GM19238 (cell line): Measurements from ENCODE around the gene TAPBPL.
"Not testable (repeated sequence)": the region's sequence is repeated elsewhere in the genome, so short reads cannot be mapped to it uniquely, and the experiment has no call there.

ENCODE experiments used
- DNase-seq: peaks from one replicate; pipeline ENCODE4 v3.0.0; 2011; ENCODE audit warnings: low spot score; ENCODE audit not compliant: insufficient read length

The TAPBPL gene, protein sequence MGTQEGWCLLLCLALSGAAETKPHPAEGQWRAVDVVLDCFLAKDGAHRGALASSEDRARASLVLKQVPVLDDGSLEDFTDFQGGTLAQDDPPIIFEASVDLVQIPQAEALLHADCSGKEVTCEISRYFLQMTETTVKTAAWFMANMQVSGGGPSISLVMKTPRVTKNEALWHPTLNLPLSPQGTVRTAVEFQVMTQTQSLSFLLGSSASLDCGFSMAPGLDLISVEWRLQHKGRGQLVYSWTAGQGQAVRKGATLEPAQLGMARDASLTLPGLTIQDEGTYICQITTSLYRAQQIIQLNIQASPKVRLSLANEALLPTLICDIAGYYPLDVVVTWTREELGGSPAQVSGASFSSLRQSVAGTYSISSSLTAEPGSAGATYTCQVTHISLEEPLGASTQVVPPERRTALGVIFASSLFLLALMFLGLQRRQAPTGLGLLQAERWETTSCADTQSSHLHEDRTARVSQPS

DNA sequence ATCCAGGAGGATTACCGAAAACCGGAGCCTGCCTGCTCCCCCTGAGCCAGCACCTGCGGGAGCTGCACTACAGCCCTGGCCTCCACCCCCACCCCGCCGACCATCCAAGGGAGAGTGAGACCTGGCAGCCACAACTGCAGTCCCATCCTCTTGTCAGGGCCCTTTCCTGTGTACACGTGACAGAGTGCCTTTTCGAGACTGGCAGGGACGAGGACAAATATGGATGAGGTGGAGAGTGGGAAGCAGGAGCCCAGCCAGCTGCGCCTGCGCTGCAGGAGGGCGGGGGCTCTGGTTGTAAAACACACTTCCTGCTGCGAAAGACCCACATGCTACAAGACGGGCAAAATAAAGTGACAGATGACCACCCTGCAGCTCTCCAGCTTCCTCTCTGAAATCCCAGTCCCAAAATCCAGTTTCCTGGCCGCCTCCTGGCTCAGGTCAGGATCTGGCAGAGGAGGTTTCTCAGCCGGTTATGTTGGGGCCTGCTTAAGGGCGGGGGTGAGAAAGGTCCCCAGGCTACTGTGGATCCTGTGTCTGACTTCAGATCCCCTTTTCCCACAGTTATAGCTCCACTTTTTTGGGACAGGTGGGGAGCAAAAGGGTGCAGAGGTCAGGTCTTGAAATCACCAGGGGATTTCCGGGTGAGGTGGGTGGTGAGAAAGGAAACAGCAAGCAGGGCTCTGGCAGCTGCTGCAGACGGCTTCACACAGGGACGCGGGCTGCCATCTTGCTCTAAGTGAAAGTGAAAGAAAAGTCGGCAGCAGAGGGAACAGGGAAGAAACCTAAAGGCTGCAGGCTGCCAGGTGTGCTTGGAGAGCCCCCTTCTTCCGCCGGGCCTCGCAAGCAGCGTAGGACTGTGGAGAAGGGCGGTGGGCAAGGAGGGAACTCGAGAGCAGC lies at the start of gene TAPBPL:
TAPBPL (plus strand) TSS at position 695 of the 897 bp plus-strand sequence. CDS start 207 bp downstream, outside the sequence.
- DNase-seq: peak; percentile 73

DNA sequence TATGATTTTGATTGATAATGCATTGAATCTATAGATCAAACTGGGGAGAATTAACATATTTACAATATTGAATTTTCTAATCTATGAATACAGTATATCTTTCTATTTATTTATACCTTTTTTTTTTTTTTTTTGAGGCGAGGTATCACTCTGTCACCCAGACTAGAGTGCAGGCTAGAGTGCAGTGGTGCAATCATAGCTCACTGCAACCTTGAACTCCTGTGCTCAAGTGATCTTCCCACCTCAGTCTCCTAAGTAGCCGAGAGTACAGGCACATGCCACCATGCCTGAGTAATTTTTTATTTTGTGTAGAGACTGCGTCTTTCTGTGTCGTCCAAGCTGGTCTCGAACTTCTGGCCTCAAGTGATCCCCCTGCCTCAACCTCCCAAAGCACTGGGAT lies 47.5 kb upstream of the TAPBPL start:
- no peak for DNase-seq

DNA sequence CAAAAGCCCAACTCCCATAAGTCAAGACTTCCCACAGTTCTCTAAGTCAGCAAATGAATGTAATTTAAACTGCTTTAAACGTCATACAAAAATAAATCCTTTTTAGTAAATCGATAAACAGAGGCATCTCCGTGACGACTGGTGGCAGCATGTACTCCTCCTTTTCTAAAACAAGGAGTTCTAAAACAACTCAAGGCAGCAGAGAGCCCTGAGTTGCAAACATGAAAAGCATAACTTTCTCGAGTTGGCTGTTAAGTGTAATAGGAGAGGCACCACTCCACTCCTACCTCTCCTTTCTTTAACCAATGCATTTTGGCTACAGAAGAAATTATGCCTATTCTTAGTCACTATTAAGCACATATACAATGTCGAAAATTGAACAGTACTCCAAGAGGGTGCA lies 45.9 kb upstream of the TAPBPL start:
- DNase-seq: no peak

DNA sequence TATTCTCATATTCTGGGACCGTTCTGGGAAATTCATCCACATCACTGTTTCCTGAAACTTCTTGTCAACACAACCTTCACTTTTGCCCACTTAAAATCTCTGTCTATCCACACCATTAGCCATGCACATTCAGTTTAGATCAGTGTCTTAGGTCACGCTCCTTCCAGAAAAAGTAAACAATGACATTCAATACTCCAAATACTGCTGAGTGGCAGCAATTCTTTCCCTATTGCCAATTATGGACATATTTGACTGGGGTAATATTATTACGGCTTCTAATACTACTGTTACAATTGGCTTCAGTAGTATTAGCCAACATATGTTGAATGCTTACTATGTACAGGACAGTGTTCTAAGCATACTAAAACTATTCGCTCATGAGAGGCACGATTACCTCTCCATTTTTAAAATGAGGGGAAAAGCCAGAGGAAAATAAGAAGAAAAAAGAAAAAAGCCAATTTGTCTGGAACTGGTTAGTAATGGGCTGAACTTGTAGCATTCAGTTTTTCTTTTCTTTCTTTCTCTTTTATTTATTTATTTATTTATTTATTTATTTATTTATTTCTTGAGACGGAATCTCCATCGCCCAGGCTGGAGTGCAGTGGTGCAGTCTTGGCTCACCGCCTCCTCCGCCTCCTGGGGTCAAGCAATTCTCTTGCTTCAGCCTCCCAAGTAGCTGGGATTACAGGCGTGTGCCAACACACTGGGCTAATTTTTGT lies 44.4 kb upstream of the TAPBPL start:
- DNase-seq: no peak

DNA sequence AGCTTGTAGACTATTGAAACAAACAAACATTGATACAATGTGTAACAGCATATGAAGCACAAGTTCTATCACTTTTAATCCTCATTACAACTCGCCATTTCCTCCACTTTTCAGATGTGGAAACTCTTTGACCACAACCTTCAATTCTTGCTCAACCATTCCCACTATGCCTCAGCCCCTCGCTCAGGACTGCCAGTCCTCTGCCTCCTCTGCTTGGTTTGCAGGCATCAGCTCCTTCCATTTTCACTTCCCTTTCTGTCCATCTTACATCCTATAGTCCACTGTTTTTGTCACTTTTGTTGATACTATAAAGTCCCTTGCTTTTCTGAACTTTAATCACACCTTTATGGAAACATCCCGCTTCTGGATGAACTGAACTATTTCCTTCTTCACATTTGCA lies 35.2 kb upstream of the TAPBPL start:
- DNase-seq: no peak

DNA sequence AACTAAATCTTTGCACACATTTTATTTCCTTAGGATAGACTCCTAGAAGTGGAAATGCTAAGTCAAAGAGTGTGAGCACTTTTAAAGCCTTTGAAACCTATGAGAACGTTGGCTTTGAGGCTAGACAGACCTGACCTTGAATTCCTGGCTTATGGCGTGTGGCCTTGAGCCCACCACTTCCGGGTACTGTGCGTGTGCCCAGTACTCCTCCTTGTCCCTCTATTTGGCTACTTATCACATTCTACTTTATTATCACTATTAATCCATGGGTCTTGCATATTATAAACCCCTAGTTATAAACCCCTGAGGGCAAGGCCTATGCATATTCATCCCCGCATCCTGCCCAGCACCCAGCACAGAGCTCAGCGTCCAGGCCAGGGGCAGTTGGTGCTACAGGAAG lies 33.0 kb upstream of the TAPBPL start:
- no peak for DNase-seq

DNA sequence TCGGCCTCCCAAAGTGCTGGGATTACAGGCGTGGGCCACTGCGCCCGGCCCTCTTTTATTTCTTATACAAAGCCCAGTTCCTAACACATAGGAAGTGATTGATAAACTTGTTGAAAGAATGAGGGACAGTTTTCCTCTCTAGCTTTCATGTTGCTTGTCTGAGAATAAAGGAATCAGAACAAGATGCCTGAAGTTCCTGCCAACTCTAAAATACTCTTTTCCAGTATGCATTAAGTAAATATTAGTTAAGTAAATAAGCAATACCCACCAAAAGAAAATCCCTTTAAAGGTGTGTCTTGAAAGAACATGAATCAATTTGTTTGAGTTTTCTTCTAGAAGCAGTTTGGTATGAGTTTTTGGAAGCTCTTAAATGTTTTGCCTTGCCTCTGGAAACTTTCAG lies 31.5 kb upstream of the TAPBPL start:
- no peak for DNase-seq

DNA sequence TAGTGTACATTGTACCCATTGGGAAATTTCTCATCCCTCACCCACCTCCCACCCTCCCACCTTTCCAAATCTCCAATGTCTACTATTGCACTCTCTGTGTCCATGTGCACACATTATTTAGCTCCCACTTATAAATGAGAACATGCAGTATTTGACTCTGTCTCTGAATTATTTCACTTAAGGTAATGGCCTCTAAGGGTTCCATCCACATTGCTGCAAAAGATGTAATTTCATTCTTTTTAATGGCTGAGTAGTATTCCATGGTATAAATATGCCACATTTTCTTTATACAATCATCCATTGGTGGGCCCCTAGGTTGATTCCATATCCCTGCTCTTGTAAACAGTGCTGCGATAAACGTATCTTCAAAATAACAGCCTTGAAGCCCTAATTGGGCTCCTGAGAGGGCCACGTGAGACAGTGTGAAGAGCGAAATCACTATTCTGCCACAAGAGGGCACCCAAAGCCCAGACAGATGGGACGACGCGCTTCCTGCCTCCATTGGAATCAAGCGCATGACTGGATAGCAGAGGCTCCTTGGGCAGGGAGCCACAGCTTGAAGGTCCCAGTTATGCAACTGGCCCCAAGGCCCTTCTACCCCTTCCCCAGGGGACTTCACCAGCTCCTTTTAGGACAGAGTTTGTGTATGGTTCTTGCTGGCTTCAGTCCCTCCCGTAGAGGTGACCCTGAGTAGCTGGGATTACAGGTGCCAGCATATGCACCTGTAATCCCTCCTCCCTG lies 28.4 kb upstream of the TAPBPL start:
- DNase-seq: peak; percentile 68

DNA sequence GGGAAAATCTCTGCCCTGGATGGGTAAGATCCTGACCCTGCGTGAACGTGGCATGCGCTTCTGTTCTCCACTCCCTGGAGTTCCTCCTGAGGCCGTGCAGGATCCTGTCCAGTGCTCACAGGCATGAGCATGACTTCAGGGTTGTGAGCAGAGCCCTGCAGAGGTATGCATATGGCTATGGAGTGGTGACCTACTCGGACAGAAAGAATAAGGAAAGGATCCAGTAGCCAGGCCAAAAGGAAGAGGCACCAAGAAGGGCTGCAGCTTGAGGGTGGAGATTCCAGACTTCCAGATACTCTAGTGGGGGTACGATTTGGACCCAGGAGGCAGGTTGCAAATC lies 27.9 kb upstream of the TAPBPL start:
- DNase-seq: no peak

DNA sequence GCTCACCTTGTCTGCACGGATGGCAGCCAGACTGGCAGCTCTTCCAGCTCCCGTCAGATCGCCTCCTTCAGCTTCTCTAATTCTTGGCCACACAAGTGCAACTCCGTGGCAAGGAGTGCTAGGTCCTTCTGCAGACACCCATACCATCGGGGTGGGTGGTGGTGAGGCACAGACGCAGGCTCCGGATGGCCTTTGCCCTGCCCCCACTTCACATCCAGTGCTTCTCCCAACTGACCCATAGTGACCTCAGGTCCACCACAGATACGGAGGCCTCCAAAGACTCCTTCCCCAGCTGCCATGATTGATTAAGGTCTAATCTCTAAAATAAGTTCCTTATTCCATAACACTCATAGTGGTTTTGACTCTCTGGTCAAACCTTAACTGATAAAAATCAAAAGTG lies 27.0 kb upstream of the TAPBPL start:
- DNase-seq: no peak

DNA sequence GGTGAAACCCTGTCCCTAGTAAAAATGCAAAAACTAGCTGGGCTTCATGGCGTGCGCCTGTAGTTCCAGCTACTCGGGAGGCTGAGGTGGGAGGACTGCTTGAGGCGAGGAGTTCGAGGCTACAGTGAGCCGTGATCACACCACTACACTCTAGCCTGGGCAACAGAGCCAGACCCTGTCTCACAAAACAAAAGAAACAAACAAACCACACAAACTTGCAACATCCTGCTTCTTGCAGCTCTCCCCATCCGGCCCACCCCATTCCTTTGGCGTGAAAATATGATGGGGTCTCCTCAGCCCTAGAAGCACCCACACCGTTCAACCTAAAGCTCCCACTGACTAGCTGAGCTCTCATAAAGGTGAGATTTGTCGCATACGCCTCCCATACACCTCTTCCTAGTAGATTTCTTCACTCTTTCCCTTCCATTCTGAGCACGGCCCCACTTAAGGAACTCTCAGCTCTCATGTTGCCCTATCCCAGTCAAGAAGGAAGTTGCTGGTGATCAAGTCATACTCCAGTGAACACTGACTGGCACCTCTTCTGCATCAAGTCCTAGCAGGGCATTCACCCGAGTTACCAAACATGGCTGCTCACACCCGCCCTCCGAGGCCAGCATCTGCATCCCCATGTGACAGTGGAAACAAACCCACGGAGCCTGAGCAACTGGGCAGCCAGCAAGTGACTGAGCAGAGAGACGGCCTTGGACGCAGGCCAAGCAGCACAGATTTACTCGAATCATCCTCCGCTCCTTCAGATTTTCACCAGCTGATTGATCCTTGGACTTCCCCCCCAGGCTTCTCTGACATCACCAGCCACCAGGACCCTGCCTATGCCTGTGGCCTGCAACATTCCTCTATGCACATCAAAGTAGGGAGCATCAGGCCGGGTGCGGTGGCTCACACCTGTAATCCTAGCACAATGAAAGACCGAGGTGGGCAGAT lies 26.0 kb upstream of the TAPBPL start:
- DNase-seq: no peak

DNA sequence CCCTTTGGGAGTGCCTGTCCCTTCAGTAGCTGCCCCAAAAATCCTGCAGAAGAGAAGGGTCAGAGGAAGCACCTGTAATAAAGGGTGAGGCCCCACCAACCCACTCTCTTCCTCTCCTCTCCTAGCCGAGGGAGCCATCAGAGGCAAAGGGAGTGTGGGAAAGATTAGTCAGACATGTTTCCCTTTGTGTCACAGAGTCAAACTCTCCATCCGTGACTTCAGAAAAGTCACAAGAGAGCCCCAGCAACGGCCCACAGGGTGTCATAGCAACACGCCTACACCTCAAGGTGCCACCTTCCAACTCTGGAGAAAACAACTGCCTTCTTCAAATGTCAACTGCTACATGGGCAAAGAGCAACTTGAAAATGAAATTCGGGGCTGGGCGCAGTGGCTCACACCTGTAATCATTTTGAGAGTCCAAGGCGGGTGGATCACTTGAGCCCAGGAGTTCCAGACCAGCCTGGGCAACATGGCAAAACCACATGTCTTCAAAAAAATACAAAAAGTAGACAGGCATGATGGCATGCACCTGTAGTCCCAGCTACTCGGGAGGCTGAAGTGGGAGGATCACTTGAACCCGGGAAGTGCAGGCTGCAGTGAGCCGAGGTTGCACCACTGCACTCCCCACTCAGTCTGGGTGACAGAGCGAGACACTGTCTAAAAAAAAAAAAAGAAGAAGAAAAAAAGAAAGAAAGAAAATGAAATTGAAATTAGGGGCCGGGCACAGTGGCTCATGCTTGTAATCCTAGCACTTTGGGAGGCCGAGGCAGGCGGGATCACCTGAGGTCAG lies 24.8 kb upstream of the TAPBPL start:
- DNase-seq: peak; percentile 40

DNA sequence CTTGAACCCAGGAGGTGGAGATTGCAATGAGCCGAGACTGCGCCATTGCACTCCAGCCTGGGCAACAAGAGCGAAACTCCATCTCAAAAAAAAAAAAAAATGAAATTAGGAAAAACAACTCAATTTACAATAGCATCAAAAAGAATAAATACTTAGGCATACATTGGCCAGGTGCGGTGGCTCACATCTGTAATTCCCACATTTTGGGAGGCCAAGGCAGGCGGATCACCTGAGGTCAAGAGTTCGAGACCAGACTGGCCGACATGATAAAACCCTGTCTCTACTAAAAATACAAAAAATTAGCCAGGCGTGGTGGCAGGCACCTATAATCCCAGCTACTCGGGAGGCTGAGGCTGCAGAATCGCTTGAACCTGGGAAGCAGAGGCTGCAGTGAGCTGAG lies 24.0 kb upstream of the TAPBPL start:
- DNase-seq: not testable (repeated sequence)

DNA sequence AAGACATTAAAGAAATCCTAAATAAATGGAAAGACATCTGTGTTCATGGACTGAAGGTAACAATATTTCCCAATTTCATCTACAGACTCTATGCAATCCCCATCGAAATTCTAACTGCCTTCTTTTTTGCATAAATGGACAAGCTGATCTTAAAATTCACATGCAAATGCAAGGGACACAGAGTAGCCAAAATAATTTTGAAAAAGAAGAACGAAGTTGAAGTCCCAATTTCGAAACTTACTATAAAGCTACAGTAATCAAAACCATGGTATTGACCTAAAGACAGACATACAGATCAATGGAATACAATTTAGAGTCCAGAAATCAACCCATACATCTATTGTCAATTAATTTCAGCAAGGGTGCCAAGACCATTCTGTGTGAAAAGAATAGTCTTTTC lies 23.5 kb upstream of the TAPBPL start:
- DNase-seq: no peak

DNA sequence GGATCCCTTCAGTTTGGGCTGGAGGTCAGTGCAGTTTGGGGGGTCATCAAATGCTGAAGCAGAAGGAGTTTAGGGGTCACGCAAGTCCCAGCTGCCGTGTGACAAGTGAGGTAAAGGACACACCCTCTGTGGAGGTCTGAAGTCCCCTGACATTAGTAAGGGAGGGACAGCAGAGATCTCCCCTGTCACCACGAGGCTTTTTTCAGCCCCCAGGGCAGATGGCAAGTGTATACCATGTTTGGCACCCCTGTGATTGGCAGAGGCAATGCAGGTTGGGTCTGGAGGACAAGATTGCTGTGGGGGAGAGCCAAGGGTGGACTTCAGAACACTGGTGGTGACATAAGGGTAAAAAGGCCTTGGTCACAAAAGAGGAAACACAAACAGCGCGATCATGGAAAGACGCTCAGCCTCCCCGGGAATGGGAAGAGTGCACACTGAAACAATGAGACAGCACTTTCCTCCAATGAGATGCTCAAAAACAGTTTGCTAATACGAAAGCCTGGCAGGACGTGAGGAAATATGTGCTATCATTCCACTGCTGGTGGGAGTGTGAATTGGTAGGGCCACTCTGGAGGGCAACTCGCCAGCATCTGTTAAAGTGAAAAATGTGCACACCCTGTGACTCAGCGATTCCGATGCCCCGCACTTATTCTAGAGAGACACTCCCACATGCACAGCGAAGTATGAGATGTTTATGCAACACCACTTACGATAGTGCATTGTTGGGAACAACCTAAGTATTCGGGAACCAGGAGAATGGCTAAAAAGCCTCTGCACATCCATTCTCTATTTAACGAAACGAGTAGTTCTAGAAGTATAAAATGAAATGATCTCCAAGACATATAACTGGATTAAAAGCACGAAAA lies 21.5 kb upstream of the TAPBPL start:
- no peak for DNase-seq

DNA sequence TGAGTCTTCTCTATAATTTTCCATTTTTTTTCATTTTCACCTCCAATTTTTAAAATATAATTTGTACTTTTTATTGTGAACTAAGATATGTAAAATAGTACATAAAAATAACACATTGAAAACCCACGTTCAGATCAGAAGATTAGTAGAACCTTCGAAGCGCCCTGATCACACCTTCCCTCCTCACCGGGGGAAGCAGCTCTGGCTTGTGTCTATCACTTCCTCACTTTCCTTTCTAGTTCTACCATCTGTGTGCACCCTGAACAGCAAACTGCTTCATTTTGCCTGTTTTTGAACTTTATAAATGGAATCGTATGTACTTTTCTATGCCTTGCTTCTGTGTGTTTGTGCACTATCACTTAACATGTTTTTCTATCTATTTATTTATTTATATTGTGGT lies 18.9 kb upstream of the TAPBPL start:
- DNase-seq: no peak

DNA sequence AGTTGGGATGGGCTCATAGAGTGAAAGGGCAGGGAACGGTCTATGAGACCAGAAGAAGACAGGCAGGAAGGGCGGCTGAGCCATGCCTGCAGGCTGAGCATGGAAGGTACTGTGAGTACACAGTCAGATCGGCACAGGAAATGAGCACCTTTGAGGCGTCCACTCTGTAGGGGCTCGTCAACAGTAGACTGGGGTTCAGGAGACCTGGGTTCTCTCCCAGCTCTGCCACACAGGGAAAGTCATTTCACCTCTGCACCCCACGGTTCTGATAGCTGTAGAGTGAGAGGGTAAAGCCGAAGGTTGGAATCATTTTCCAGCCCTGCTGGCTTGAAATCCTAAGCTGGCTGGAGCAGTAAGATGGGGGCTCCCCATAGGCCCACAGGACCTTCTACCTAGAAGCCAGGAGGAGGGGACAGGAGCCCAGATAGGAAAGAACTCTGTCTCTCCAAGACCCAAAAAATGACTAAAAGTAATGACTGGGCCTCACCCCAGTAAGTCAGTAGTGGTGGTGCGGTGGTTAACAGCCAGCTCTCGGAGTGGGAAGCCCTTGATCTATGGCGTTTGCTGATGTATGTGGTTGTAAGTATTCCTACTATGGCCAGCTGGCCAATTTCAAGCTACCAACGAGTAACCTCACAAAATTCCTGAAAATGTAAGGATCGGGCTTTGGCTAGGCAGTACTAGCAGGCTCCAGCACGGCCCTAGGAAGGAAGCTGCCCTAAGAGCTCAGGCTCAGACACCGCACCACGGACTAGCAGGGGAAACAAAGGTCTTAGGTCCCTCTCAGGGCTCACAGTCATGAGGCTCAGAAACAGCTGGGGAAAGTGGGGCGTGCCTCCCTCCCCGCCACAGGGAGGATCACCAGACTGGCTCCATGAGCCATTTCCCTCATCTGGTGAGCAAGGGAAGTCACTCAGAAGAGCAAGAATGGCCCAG lies 17.4 kb upstream of the TAPBPL start:
- no peak for DNase-seq
